Gastrocnemius medialis (tissue), 4 donors: ENCODE data around the gene CNGA2.

ENCODE experiments used
- CTCF ChIP-seq, 5 experiments: fragments of 450-650 bp in 3 of 5; fragments of 200-600 bp in 2 of 5; sonication (generic) in 2 of 5; IDR thresholded peaks in 4 of 5; conservative IDR thresholded peaks in 1 of 5; 1 replicate in 4 of 5; 2 replicates in 1 of 5; pipeline ENCODE4 v1.5.1; 2016 to 2019; ENCODE audit warnings: antibody characterized with exemption in 5 of 5, mild to moderate bottlenecking in 3 of 5, moderate library complexity in 3 of 5
- POLR2A ChIP-seq, 2 donors: fragments of 450-650 bp; IDR thresholded peaks; one replicate each; pipeline ENCODE4 v1.6.1; 2017; ENCODE audit warnings: antibody characterized with exemption in 2 of 2, mild to moderate bottlenecking in 2 of 2, moderate library complexity in 2 of 2

DNA sequence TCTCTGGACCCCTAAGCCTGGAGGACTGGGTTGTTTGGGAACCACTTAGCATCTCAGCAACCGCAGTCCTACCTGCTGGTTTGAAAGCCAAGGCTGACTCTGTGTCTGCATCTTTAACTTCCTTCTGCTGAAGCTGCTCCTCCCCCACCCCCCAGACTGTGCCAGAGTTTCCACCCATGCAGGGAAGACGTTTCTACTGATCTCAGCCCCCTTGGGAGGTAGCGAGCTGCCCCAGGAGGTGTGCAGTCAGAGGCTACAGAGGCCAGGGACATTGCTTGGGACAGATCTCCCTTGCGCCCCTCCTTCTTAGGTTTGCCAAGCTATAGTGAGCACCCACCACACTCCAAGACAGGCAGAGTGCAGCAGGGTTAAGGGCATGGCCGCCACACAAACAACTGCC is 23.4 kb upstream of the CNGA2 start:
- TF ChIP-seq CTCF (IDR thresholded peaks at IDR 0.05 in 4 of 5, conservative IDR thresholded peaks at IDR 0.05 in 1 of 5), result no peak
- TF ChIP-seq POLR2A (IDR thresholded peaks at IDR 0.05), result no peak
